Stimulated activated CD4-positive, alpha-beta T cell treated with anti-CD3 and anti-CD28 coated beads, Interleukin-4, amount 100 ng/mL, for 48 hours (primary cell): ENCODE data around the gene DTNBP1.

Experiments
- DNase-seq, 2 donors: peaks; one replicate each; pipeline ENCODE4 v3.0.0-alpha.2; 2020; ENCODE audit warnings: low read depth in 2 of 2

Gene DTNBP1

DNA sequence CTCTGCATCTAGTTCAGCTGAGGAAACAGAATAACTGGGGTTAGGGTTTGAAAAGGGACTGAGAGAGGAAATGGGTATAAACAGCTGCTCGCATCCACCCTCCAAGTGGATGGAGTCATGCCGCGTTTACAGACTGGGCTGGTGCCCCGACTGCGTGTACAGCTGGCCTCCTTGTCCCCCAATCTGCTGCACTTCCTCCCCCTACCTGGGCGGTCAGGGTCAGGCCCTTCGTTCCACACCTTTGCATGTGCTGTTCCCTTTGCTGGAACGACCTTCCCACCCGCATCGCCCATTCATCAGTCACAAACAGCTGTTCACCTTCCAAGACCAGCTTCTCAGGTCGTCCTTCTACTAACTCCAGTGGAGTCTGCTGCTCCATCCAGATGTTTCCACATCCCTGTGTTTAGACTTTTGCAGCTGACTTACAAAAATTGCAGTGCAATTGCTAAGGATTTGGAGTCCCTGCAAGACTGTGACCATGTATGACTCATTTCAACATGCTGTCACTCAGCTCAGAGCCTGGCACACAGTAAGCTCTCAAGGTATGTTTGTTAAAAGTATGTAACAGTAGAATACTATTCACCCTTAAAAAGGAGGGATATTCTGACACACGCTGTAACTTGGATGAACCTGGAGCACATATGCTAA is 129.3 kb downstream of the DTNBP1 start:
- DNase-seq = no peak

DNA sequence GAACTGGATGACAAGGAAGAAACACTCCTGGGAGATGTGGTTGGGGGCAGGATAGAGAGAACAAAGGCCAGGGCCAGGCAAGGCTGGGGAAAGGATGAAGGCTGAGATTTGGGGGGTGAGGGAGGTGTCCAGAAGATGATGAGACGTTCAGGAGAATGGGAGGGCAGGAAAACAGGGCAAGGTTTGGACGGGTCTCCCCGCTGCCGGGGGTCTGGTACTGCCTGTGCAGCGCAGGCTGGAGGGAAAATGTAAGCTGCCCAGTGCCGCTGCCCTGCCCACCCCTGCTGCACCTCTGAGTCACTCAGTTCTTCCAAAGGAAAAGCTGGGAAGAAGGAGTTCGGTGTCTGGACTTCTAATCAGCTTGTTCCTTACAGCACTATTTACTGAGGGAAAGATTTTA is 130.9 kb downstream of the DTNBP1 start:
- no peak for DNase-seq

DNA sequence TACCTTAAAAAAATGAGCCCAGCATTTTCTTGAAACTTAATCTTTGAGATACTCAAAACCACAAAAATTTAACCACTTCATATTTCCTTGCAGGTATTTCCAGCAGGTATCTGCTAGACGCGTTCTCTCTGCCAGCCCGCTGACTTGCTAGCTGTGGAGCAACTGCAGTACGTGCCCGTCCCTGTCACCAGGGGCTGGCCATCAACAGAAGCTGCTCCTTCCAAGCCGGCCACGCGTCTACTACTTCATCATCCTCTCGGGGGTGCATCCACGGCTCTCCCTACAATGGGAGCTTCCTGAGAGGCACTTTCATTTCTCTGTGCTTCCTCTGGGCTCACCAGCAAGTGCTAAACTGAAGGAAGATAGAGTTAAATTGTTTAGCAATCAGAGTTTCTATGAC is 132.4 kb downstream of the DTNBP1 start:
- DNase-seq = no peak

DNA sequence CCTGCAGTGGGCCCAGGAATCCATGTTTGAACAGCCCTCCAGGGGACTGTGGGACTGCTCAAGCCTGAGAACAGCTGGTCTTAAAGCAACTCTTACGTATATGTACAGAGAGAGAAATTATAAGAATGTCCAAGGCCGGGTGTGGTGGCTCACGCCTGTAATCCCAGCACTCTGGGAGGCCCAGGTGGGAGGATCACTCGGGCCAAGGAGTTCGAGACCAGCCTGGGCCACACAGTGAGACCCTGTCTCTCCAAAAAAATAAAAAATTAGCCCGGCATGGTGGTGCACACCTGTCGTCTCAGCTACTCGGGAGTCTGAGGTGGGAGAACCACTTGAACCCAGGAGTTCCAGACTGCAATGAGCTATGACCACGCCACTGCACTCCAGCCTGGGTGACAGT is 134.0 kb downstream of the DTNBP1 start:
- DNase-seq = no peak

DNA sequence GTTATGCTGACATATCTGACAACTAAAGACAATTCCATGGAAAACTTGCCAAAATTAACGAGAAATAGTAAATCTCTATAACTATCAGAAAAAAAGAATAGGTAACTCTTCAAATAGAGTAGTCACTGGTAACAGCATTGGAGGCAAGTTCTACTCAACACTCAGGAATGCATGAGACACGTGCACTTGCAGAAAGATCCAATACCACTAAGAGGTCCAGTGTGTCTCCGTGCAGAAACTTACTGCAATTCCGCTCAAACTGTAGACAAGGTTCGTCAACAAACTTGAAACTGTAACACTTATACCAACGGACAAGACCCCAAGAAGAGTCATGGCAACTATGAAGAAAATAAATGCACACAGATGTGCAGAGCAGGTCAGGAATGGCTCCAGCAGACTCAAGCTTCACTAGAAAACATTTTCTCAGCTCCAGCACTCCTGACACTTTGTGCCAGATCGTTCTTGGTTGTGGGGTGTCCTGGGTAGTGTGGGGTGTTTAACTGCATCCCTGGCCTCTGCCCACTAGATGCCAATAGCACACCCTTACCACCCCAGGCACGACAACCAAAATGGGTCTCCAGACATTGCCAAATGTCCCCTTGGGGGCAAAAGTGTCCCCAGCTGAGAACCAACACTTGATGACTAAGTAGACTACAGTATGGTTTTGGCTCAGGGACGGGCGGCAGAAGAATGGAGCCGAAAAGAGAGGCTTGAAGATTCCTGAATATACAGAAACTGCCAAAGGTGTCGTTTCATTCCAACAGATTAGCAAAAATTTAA is 134.8 kb downstream of the DTNBP1 start:
- no peak for DNase-seq

GRCh38 chr6:15526212-15526701 is 136.6 kb downstream of the DTNBP1 start:
- no peak for DNase-seq

DNA sequence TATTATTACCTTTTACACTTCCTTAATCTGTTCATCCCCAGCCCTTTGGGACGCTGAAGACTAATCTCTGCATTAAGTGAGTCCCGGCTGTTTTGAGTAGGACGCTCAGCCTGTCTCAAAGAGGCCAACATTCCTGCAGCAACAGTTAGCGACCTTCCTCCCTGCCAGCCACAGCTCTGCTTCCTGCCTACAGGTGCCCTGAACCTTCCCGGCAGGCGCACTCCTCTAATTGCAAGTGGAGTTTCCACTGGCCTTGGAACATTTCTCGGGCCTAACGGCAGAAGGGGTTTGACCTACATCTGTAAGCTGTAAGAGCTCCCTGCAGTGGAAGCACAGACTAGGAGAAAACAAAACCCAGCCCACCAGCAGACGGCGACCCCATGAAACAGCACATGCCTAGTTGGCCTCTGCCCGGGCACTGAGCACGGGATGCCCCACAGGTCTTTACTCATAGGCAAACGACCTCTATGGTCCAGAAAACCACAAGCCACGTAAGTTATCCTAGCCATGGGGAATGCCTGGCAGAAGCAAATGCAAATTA is 137.9 kb downstream of the DTNBP1 start:
- DNase-seq = no peak

- no peak for DNase-seq
These were observed 138.9 kb downstream of the DTNBP1 start for GRCh38 chr6:15523679-15524630.

GRCh38 chr6:15522856-15523529 is 139.8 kb downstream of the DTNBP1 start:
- no peak for DNase-seq

DNA sequence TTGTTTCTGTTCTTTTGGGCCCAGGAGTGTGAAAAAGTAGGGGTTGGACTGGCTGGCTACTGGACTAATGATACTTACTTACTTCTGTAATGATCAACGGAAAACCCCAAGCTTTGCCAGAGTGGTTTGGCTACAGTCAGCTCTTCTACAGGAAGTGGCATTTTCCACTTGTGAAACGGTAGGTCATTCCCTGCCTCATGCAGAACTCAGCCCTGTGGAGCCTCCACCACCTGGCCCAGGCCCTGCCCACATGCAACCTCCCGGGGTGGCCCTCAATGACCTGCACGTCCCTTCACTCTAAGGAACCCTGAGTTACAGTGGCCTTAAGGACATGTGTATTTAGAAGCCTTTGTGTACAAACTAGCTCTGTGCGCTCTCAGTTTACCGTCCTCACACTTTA is 140.4 kb downstream of the DTNBP1 start:
- DNase-seq = no peak

GRCh38 chr6:15522026-15522425 is 140.8 kb downstream of the DTNBP1 start:
- DNase-seq = no peak

DNA sequence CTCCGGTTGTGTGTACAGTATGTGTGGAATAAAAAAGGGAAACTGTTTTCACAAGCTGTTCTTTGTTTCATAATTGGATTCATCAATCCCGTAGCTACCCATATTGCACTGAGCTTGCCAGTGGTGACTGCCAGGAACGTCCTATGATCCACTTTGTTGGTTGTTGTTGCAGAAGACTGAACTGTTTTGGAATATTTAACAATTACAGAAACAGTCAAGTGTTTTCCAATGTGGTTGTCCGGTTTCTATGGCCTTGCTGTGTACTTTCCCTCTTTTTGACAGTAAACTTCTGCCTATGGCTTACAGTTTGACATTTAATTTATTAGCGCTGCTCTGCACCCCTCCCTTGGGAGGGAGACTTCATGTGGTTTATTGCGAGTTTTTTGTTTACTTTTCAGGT is 141.2 kb downstream of the DTNBP1 start:
- DNase-seq = no peak

DNA sequence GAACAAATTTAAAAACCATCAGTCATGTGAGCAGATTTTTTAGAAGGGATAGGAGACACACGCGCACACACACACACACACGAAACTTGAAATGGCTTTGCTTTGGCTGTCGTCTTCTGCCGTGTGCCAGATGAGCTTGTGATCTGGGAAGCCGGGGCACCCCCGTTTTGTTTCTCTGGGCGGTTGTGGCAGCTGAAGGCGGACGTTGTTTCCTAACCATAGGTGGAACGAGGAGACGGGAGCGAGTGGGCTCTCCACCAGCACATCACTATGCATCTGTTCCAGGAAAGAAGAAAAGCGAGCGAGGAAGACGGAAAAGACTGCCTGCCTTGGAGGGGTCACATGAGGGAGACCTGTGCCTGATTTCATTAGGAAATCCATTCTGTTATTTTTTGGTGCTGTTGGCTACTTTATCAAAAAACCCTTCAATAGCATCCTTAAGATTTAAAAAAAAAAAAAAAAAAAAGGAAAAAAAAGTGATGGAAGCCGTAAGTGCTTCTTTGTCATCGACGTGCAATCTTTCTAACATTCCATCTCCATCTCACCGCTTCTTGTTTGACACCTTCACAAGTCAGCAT is 142.1 kb downstream of the DTNBP1 start:
- no peak for DNase-seq

DNA sequence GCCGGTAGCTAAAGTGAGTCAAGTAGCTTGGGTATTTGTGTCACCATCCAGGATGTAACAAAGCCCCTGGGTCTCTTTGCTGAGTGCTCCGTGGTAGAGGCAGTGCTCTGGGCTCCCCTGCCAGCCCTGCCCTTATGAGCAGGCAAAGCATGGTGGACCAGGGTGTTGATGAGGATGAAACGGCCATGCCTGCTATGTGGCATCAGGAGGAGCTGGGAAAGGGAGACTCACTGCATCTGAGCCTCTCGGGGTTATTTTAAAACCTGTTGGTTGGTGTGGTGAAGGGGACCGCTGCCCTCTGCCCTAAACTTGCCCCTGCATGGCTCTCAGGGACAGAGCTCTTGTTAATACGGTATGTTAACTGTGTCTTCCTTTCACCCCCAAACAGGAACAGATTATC is 143.1 kb downstream of the DTNBP1 start:
- DNase-seq = no peak

DNA sequence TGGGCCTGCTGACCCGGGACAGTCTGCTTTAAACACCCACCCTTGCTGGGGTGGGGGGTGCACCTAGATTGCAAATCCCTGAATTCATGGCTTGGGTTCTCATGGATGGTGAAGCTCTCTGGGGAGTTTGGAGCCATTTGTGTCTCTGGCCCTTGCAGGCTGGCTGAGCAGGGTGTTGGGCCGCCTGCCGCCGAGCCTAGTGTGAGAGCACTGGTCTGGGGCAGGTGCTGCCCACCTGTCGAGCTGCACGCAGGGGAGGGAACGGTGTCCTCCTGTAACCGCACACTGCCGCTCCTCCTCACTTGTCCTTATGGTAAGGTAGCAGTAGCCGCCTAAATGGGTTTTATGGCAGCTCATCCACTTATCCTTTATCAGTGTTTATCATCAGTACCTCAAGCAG is 143.9 kb downstream of the DTNBP1 start:
- DNase-seq = no peak

DNA sequence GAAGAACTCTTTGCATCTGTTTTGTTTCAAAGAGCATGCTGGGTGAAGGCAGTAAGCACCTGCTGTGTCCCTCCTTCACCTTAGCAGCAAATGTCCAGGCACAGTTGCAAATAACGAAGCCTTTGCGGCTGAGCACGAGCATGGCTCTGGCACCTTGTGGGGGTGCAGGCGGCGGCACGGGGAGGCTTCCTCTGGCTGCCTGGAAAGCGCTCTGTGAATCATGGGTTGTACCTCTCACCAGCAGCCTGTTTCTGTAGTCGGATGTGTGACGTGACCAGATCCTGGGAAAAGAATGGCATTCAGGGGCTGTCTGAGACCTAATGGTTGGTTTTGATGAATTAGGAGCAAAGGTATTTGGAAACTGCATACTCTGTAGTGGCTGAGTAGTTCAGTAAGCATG is 144.8 kb downstream of the DTNBP1 start:
- no peak for DNase-seq

- no peak for DNase-seq
These were observed 145.2 kb downstream of the DTNBP1 start for GRCh38 chr6:15517600-15517999.

DNA sequence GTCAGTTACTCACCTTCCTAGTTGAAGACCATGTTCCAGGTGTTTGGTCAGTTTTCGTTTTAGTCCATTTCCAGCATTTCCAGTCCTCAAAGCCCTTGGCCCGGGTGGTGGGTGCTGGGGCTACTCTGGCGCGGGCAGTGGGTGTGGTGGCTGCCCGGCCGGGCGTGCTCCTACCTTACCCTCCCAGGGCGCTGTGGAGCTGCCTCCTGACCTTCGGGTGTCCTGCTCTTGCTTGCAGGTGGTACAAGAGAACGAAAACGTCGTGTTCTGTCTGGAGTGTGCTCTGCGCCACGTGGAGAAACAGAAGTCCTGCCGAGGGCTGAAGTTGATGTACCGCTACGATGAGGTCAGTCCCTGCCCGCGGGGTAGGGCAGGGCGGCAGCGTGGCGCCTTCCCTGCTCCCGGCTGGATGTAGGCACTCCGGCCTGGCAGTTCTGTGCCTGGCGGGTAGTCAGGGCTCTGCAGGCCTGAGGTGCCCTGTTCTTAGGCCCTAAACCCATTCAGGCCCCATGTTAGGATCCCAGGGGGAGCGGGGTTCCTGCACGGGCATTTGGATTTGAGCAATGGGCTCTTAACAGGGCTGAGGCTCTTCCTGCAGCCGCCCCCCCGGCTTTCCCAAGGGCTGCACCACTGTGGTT is 145.8 kb downstream of the DTNBP1 start:
- no peak for DNase-seq

DNA sequence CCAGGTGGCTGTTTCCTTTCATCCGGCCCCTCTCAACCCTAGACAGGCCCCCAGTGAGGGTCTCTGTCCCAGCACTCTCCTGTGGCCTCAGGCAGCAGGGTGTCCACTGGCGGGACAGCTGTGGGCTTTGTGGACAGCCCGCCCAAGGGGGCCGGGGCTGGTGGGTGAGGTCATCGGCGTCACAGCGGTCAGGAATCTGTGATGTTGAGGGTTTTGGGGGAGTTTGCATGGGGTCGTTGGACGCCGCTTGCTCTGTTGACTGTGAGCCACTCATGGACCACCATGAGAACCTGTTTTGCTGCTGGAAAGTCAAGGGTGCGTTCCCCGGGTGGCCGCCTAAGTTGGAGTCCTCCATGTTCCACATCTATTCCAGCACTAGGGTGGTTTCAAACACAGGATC is 146.4 kb downstream of the DTNBP1 start:
- no peak for DNase-seq

DNA sequence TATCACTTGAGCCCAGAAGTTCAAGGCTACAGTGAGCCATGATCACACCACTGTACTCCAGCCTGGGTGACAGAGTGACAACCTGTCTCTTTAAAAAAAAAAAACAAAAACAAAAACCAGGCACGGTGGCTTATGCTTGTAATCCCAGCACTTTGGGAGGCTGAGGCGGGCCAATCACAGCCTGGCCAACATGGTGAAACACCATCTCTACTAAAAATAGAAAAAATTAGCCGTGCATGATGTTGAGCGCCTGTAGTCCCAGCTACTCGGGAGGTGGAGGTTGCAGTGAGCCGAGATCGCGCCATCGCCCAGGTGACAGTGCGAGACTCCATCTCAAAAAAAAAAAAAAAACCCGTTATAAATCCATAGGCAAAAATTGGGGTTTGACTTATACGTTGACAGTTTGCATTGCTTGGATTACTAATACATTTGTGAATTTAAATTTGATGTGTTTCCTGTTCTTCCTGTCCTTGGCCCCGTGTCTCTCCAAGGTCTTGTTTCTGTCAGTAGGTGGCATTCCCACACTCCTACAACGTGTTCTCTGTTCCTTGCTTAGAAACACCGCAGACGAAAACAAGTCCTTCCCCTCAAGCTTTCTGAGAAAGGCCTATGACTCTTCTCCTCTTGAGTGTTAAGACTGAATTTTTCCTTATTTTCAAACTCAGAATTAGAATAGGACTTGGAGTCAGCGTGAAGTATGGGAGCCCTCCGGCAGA is 147.0 kb downstream of the DTNBP1 start:
- no peak for DNase-seq
